Measurements from ENCODE around the gene RNF121. TPM values are rescaled to one million over a fixed set of nuclear protein-coding genes. Genes with fewer than 3 reads are reported as not detected.

Gene RNF121
- total and polyA plus RNA-seq, 4 donors, result 27.6 to 40.6 (median 34.2) TPM

DNA sequence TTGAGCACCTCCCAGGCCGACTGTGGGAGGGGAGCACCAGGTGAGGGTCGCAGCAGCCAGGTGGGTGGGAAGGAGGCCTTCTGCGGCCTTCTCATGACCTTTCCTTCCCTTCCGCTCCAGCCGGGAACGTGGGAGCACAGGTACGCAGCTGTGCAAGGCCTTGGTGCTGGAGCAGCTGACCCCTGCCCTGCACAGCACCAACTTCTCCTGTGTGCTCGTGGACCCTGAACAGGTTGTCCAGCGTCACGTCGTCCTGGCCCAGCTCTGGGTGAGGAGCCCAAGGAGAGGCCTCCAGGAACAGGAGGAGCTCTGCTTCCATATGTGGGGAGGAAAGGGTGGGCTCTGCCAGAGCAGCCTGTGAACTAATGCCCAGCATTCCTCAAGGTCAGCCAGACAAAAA is 72.4 kb downstream of the RNF121 start:
- 85% methylated on average over 8 of the region's 11 CpGs for WGBS (ENCODE audit: insufficient coverage)
- Histone ChIP-seq H3K4me3 (ENCODE audit: low read depth, low read length) (no peak overlapping the region), H3K36me3 (ENCODE audit: control insufficient read depth, insufficient read depth, low read length) (peaks cover 89% of the 10 kb centered on the region), H3K9me3 (ENCODE audit: control insufficient read depth, insufficient read depth, low read length) (no peaks in the 10 kb centered on the region), H3K27me3 (ENCODE audit: control insufficient read depth, insufficient read depth, low read length) (no peaks in the 10 kb centered on the region), H3K4me1 (ENCODE audit: control insufficient read depth, insufficient read depth, low read length) (peaks cover 21% of the 10 kb centered on the region), H3K27ac (ENCODE audit: low read depth, low read length) (no peak overlapping the region)
- no peak for DNase-seq (ENCODE audit: low read depth in 4 of 6, low spot score in 6 of 6)

DNA sequence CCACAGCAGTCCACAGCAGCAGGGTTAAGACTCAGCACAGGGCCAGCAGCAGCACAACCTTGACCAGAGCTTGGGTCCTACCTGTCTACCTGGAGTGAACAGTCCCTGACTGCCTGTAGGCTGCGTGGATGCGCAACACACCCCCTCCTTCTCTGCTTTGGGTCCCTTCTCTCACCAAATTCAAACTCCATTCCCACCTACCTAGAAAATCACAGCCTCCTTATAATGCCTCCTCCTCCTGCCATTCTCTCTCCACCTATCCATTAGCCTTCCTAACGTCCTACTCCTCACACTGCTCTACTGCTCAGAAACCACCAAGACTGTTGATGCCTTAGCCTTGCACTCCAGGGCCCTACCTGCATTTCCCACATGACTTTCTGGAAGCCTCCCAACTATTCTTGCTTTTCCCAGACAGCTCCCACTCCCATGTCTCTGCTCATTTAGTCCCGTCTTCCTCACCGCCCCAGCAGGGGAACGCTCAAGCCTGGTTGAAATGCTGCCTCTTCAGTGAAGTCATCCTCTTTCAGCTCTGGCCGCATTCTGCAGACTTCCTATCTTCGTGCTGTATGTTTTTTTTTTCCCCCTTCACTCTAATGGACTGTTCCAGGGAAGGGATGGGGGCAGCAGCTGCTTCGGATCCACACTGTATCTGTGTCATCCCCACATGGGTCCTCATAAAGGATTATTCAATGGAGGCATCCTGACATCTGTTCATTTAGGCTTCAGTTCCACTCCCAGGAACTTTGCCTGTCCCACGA is 73.2 kb downstream of the RNF121 start:
- Histone ChIP-seq H3K4me3 (ENCODE audit: low read depth, low read length) (no peak overlapping the region), H3K9me3 (ENCODE audit: control insufficient read depth, insufficient read depth, low read length) (no peaks in the 10 kb centered on the region), H3K36me3 (ENCODE audit: control insufficient read depth, insufficient read depth, low read length) (peaks cover 89% of the 10 kb centered on the region), H3K4me1 (ENCODE audit: control insufficient read depth, insufficient read depth, low read length) (peaks cover 21% of the 10 kb centered on the region), H3K27ac (ENCODE audit: low read depth, low read length) (no peak overlapping the region), H3K27me3 (ENCODE audit: control insufficient read depth, insufficient read depth, low read length) (no peaks in the 10 kb centered on the region)
- 60% methylated on average over 7 of the region's 10 CpGs for WGBS (ENCODE audit: insufficient coverage)
- peak in 2 of 6 donors; percentile 47 to 83 for DNase-seq (ENCODE audit: low read depth in 4 of 6, low spot score in 6 of 6)

DNA sequence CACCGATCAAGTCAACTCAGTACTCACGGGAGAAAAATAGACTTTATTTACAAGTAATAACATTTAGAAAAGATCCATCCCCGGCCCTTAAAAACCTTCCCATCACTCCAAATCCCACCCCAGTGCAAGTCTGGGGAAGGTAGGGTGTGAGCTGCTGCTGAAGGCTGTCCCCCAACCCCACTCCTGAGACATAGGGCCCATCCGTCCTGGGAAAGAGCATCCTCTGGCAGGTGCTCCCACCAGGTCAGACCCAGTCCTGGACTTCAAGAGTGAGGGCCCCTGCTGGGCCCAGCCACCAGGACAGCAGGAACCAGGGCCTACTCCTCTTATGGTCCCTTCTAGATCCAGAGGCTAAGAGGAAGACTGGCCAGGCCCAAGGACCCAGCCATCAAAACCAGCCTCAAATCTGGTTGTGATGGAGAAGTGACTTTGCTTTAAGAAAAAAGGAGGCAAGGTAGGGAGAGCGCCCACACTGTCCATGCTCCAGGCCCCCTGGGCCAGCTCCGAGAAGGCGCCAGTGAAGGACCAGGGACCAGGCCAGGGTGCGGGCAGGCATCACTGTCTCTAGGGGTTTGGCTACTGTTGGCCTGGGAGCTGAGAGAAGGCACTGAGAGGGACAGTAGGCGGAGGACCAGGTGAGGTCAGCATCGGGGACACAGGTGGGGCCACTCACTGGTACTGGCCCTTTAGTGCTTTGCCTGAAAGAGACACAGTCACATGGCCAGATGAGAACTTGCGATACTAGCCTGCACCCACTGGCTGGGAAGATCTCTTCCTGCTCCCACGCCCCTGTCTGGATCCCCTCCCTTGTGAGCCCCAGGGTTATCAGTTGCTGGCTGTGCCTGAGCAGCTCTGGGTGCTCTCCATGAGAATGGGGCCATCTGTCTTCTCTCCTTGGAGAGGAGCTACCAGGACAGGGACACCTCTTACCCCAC is 74.3 kb downstream of the RNF121 start:
- H3K27ac ChIP-seq (ENCODE audit: low read depth, low read length), result no peak overlapping the region
- H3K36me3 ChIP-seq (ENCODE audit: control insufficient read depth, insufficient read depth, low read length), result peaks cover 91% of the 10 kb centered on the region
- 97% methylated on average over 8 of the region's 12 CpGs for WGBS (ENCODE audit: insufficient coverage)
- peaks cover 21% of the 10 kb centered on the region for H3K4me1 ChIP-seq (ENCODE audit: control insufficient read depth, insufficient read depth, low read length)
- no peaks in the 10 kb centered on the region for H3K9me3 ChIP-seq (ENCODE audit: control insufficient read depth, insufficient read depth, low read length)
- no peak overlapping the region for H3K4me3 ChIP-seq (ENCODE audit: low read depth, low read length)
- no peak for DNase-seq (ENCODE audit: low read depth in 4 of 6, low spot score in 6 of 6)
- no peaks in the 10 kb centered on the region for H3K27me3 ChIP-seq (ENCODE audit: control insufficient read depth, insufficient read depth, low read length)

DNA sequence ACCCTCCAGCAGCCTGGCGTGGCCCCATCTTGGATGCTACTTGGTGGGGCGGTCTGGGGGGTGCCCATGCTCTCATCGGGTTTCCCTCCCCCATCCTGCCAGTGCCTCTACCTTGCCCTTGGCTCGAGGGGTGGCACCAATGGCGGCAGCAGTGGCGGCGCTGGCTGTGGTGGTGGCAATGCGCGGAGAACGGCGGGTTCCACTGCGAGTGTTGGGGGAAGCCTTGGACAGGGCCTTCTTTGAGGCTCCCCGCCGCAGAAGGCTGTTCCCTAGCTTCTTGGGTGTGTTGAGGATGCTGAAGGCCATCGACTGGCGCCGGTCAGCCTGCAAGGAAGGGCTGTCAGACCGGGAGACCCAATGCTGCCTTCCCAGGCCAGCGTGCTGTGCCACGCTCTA is 74.9 kb downstream of the RNF121 start:
- Histone ChIP-seq H3K27ac (ENCODE audit: low read depth, low read length) (no peak overlapping the region), H3K36me3 (ENCODE audit: control insufficient read depth, insufficient read depth, low read length) (peaks cover 93% of the 10 kb centered on the region), H3K4me1 (ENCODE audit: control insufficient read depth, insufficient read depth, low read length) (peaks cover 21% of the 10 kb centered on the region), H3K9me3 (ENCODE audit: control insufficient read depth, insufficient read depth, low read length) (no peaks in the 10 kb centered on the region), H3K4me3 (ENCODE audit: low read depth, low read length) (no peak overlapping the region), H3K27me3 (ENCODE audit: control insufficient read depth, insufficient read depth, low read length) (no peaks in the 10 kb centered on the region)
- 96% methylated on average over 6 of the region's 20 CpGs for WGBS (ENCODE audit: insufficient coverage)
- no peak for DNase-seq (ENCODE audit: low read depth in 4 of 6, low spot score in 6 of 6)

DNA sequence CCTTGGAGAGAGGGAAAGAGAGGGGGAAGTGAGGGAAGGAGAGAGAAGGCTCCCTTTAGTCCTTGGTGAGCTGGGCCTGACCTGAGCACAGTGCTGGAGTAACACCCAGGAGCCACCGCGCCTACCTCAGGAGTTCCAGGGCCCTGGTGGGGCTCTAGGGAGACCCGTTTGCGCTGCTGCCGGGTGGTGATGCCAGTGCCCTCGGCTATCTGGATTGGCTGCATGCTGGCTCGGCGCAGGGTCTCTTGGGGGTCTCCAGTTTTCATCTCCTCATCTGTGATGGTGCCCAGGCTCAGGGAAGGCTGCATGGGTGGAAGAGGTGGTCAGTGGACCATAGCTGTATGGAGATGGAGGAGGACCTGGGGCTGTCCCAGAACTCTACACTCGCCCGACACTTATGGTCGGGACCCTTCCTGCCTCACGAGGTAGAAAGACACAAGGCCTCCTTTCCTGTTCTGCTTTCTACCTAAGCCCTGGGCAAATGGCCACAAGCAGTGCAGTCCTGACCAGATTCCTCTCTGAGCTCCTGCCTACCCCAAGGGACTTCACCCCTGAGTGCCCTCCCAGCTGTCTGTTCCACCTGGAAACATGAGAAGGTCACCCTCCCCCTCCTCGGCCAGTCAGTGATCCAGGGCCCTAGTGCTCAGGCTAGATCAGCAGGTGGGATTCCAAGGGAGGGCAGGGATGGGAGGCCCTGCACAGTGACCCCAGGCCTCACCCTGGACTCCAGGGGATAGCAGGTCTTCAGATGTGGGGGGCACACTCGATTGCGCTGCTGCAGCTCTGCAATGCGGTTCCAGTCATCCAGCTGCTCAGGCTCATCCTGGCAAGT is 75.9 kb downstream of the RNF121 start:
- peaks cover 21% of the 10 kb centered on the region for H3K4me1 ChIP-seq (ENCODE audit: control insufficient read depth, insufficient read depth, low read length)
- no peak overlapping the region for H3K27ac ChIP-seq (ENCODE audit: low read depth, low read length)
- no peaks in the 10 kb centered on the region for H3K27me3 ChIP-seq (ENCODE audit: control insufficient read depth, insufficient read depth, low read length)
- no peak overlapping the region for H3K4me3 ChIP-seq (ENCODE audit: low read depth, low read length)
- no peak for DNase-seq (ENCODE audit: low read depth in 4 of 6, low spot score in 6 of 6)
- no peaks in the 10 kb centered on the region for H3K9me3 ChIP-seq (ENCODE audit: control insufficient read depth, insufficient read depth, low read length)
- WGBS (ENCODE audit: insufficient coverage), result 94% methylated on average over 15 of the region's 16 CpGs
- H3K36me3 ChIP-seq (ENCODE audit: control insufficient read depth, insufficient read depth, low read length), result peaks cover 98% of the 10 kb centered on the region

DNA sequence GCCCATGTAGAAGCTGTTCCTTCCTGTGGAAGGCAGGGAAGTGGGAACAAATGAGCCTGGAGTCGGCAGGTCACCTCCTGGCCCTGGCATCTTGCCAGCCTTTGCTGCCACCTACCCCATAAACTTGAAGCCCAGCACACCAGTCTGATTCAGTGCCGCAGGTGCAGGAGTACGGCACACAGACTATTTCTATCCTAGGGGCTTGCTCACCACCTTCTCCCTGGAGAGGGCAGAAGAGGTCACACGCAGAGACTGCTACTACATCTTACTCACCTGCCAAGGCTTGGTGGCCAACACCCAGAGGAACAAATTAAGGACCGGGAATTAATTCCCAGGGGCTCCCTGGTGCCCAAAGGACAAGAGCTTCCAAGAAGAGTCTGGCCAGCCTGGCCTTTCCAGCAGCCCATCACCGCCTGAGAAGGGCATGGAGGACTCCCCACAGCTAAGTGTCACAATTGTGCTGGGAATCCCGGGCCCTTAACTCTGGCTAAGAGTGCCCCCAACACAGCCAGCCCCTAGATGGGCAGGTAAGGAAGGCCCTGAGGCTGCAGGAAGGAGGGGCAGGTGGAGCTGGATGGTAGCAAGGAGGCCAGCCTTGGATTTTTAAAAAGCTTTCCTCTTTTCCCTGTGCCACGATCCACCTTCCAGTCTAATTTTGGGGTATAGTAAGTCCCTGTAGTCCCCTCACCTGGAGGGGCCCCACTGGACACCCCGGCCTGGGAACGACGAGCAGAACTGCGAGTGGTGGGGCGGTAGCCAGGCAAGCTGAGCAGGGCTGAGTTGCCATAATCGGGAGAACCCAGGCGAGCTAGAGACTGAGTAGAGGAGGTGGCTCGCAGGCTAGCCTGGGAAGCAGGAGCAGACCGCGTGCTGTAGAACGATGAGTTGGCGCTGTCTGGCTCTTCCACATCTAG is 76.8 kb downstream of the RNF121 start:
- WGBS (ENCODE audit: insufficient coverage), result 86% methylated on average over 19 of the region's 20 CpGs
- H3K27me3 ChIP-seq (ENCODE audit: control insufficient read depth, insufficient read depth, low read length), result no peaks in the 10 kb centered on the region
- no peak overlapping the region for H3K4me3 ChIP-seq (ENCODE audit: low read depth, low read length)
- H3K9me3 ChIP-seq (ENCODE audit: control insufficient read depth, insufficient read depth, low read length), result no peaks in the 10 kb centered on the region
- DNase-seq (ENCODE audit: low read depth in 4 of 6, low spot score in 6 of 6), result peak in 1 of 6 donors; percentile 26
- H3K36me3 ChIP-seq (ENCODE audit: control insufficient read depth, insufficient read depth, low read length), result peaks cover 97% of the 10 kb centered on the region
- no peak overlapping the region for H3K27ac ChIP-seq (ENCODE audit: low read depth, low read length)
- peaks cover 22% of the 10 kb centered on the region for H3K4me1 ChIP-seq (ENCODE audit: control insufficient read depth, insufficient read depth, low read length)

DNA sequence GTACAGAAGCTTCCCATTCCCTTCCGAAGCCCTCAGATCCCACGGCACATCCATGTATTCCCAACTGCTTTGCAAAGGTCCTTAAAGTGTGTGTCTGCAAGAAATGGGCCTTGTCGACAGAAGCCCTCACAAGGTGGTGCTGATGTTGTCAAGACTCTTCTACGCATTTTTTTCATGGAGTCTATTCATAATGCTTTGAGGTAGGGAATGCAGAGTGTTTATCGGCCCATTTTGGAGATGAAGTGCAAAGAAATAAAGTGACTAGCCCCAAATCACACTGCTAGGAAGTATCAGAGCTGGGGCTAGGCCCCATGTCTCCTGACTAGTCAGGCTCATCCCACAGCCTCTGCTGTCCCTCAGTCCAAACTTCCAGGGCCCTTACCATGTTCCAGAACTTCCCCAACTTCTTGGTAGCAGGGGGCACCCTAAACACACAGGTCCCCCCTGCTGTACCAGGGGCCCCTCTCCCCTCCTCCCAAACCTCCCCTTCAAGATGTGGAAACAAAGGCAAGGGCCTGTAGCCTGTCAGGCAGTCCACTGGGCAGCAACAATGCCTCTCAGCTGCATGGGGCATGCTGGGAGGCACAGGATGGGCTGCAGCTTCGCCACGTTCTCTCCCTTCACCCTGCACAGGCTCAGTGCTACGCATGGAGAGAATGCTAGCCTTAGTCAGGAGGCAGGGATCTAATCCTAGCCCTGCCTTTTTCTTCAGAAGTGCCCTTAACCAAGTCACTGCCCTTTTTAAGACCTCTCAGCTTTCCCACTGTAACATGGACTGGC is 77.7 kb downstream of the RNF121 start:
- no peaks in the 10 kb centered on the region for H3K9me3 ChIP-seq (ENCODE audit: control insufficient read depth, insufficient read depth, low read length)
- H3K4me3 ChIP-seq (ENCODE audit: low read depth, low read length), result no peak overlapping the region
- no peak overlapping the region for H3K27ac ChIP-seq (ENCODE audit: low read depth, low read length)
- H3K36me3 ChIP-seq (ENCODE audit: control insufficient read depth, insufficient read depth, low read length), result peaks cover 97% of the 10 kb centered on the region
- DNase-seq (ENCODE audit: low read depth in 4 of 6, low spot score in 6 of 6), result no peak
- H3K27me3 ChIP-seq (ENCODE audit: control insufficient read depth, insufficient read depth, low read length), result no peaks in the 10 kb centered on the region
- WGBS (ENCODE audit: insufficient coverage), result 82% methylated on average over 5 of the region's 8 CpGs
- peaks cover 22% of the 10 kb centered on the region for H3K4me1 ChIP-seq (ENCODE audit: control insufficient read depth, insufficient read depth, low read length)

DNA sequence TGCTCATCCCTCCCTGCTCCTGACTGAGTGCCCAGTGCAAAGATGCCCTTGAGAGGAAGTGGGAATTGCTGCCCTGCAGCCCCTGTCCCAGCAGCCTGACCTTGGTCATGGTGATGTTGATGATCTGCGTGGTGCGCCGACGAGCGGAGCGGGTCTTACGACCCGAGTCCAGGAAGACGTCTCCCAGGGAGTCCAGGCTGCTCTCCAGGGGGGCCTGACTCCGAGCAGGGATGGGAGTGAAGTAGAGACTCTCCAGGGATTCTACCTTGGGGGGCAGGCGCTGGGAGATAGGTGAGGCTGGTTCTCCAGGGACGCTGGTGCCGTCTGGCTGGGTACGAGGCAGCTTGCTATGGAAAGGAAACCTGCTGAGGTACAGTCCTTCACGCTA is 78.2 kb downstream of the RNF121 start:
- peaks cover 97% of the 10 kb centered on the region for H3K36me3 ChIP-seq (ENCODE audit: control insufficient read depth, insufficient read depth, low read length)
- peaks cover 16% of the 10 kb centered on the region for H3K4me1 ChIP-seq (ENCODE audit: control insufficient read depth, insufficient read depth, low read length)
- no peaks in the 10 kb centered on the region for H3K27me3 ChIP-seq (ENCODE audit: control insufficient read depth, insufficient read depth, low read length)
- no peak overlapping the region for H3K4me3 ChIP-seq (ENCODE audit: low read depth, low read length)
- H3K27ac ChIP-seq (ENCODE audit: low read depth, low read length), result no peak overlapping the region
- WGBS (ENCODE audit: insufficient coverage), result 92% methylated on average over 12 of the region's 15 CpGs
- DNase-seq (ENCODE audit: low read depth in 4 of 6, low spot score in 6 of 6), result no peak
- H3K9me3 ChIP-seq (ENCODE audit: control insufficient read depth, insufficient read depth, low read length), result no peaks in the 10 kb centered on the region

Data from spinal cord (tissue), 10 donors.